Tongue (tissue), 2 donors: Measurements from ENCODE around the gene STPG1. TPM values are rescaled to one million over a fixed set of nuclear protein-coding genes. Genes with fewer than 3 reads are reported as not detected.

ENCODE experiments used
- DNase-seq: peaks from one replicate; pipeline ENCODE4 v3.0.0-alpha.2; 2015
- total RNA-seq: library from RNA; depleted of rRNA; stranded (reverse); fragments of >200 nt; gene quantifications from one replicate; pipeline ENCODE4 v1.2.3, GENCODE V29; 2014

Gene STPG1
- total RNA-seq, 1 donor from 2014 or later: 1.8 TPM

DNA sequence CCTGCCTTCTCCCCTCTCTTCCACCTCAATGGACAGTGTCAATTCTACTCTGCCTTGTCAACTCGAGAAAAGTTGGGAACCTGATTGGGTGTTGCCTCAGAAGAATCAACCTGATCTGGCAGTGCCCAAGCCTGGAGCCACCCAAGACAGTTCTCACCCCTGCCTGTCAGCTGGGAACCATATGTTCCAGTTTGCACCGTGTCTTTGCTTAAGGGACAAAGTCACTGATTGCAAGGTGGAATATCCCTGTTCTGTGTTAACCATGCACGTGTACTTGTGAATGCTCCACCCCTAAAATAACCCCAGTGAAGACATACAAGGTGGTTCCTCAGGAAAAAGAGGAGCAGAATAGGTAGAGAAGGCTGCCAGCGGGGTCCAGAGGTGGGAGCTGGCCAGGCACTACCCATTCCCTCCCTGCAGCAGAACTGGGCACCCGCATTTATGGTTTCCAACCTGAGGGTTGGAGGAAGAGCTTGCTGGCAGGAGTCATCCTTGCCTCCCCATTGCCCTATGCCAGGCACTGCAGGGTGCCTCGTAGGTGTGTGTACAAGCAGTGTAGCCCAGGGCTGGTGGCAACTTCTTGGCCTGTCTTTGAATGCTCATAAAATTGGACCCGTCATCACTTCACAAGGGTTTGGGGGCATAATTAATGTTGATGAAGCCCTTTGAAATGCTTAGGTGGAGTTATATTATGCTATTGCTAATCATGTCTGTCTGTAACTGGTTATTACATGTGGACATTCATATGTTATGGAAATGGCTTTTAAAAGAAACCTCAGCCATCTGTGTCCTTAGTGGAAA lies 13.4 kb upstream of the STPG1 start:
- DNase-seq: no peak

DNA sequence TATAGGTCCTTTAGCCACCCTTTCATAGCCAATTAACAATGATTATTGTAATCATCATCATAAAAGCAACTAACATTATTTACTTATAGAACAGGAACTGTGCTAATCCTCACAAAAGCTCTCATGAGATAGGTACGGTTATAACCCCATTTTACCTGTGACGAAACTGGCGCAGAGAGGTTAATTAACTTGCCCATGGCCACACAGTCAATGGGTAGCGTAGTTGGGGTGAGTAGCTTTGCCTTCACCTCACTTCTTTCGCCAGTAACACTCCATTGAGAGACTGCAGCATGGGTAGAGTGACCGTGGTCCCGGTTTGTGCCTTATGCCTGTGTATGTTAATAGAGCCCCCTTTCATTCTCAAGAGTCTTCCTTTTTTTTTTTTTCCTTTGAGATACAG lies 12.3 kb upstream of the STPG1 start:
- no peak for DNase-seq

DNA sequence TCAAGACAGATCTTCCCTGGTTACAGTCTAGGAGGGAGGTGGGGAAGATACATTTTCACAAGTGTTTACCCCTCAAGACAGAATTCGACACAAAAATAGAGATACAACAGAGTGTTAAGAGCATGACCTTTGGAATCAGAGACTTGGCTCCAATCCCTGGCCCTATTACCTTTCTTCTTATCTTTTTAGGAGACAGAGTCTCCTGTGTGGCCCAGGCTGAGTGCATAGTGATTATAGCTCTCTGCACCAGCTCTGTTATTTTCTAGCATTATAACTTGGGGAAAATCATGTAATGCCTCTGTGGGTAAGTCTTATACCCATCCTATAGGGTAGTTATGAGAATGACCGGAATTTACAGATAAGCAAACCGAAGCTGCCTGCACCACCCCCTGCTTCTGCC lies 11.9 kb upstream of the STPG1 start:
- no peak for DNase-seq

DNA sequence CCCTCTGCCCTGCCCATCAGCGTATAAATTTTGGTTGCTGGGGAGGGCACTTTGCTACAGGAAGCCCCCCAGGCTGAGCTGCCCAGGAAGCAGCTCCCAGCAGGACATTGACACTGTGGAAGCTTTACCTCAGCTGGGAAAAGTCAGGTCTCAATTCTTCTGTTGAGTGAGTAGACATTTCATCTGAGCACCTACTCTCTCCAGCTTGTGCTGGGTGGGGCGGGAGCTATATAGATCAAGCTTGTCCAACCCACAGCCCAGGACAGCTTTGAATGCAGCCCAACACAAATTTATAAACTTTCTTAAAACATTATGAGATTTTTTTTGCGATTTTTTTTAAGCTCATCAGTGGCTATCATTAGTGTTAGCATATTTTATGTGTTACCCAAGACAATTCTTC lies 11.4 kb upstream of the STPG1 start:
- no peak for DNase-seq

DNA sequence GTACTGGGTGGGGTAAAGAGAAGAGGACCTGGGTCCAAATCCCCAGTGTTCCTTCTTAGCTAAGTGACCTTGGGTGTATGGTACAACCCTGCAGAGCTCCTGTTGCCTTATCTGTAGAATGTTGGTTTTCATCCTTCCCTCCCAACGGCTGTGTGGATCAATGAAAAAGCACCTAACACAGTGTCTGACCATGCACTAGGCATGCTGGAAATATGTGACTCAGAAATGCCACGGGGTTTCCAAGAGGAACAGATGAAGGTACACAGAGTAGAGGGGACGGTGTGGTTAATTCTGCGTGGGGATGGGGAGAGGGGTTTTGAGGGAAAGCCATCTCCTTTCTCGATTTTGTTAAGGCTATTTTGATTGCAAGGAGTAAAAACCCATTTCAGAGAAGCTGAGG lies 10.6 kb upstream of the STPG1 start:
- no peak for DNase-seq

DNA sequence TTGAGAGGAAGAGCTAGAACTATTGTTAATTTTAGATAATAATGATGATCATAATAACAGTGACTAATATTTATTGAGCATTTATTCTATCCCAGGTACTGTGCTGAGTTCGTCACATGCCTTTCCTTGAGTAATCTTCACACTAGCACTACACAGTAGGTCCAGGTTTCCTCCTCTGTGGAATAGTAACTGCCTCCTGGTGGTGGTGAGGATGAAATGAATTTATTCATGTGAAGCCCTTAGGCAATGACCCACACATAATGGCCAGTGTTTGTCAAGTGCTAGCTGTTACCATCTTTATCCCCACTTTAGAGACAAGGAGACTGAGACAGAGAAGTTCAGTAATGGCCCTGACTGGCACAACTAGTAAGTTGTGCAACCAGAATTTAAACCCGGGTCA lies 7.9 kb upstream of the STPG1 start:
- no peak for DNase-seq

DNA sequence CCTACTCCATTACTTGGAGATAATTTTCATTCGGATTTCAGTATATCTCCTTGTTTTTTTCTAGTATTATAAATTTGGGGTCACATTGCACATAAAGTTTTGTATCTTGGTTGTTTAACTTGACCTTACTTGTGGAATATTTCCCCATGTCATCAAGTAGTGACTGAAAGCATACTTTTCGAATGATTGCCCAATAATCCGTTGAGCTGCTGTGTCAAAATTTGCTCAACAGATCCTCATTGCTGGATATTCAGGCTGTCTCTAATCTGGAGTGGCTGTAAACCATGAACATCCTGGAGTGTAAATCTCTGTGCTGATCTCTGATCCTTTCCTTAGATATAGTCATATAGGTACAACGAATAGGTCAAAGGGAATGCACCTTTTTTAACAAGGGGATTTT lies 7.0 kb upstream of the STPG1 start:
- no peak for DNase-seq

DNA sequence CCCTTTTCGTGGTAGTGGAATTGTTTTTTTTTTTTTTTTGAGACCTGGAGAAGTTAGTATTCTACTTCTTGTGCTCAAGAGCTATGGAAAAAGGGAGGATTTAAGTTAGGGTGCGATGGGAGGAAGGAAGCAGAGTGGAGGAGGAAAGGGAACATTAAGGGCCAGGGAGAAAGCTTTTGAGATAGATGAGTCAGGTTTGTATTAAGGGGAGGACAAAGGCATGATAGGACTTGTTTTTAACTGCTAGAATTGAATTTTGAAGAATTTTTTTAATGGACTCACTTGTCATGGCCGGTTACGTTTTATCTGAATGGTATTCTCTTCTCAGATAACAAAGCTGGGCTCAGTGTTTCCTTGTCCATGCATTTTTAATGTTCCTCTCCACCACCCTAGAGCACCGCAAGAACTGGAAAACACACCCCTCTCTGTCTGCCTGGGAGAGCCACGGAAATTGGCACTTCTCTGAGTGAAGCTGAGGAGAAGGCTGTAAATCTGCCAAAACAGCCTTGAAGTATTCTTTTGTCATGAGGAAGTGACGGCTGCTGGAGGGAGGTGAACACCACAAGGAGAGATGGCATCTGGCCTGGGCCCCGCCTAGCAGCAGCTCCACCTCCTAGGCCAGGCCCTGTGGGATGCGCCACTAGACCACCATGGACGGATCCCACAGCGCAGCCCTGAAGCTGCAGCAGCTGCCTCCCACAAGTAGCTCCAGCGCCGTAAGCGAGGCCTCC lies 5.5 kb upstream of the STPG1 start:
- peak; percentile 36 for DNase-seq

DNA sequence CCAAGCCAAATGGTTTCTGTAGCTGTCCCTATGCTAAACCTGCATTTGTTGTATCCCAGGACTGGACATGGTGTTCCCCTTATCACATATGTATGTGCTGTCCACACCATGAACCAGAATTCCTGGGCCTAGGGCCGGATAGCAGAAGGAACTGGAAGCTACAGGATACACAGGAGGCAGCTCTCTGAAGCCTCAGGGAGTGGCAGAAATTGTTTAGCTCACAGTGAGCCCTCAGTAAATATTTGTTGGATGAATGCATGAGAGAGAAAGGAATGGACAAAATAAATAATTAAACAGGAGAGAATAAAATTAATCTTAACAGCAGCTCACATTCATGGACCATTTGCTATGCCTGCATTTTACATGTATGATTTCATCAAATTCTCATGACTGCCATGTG lies 4.1 kb upstream of the STPG1 start:
- no peak for DNase-seq

DNA sequence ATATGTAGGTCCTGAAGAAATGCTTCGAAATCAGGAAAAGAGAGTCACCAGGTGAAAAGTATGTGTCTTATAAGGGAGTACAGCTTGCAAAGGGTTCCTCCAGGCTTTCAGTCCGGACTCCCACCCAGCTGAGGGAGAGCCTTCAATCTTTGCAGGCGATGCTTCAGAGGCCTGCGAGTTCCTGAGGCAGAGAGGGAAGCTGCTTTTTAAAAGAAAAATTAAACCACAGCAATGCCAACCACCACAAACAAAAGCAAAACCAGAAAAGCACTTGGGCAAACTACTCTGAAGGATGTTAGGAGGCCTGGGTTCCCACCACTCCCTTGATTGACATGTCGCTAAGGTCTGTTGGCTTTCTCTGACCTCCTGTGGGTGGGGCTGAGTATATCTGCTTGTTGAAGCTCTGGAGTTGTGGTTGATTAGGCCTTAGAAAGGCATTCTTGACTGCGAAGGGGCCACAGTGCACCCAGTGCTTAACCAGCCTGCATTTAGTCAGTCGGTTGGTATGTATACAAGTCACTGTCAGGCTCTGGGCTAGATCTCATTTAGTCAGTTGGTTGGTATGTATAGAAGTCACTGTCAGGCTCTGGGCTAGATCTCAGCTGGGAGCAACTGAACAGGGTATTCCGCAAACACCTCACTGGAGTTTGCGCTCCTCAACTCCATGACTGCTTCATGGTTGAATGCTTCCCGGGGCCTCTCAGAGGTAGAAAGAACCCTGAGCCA lies 3.2 kb upstream of the STPG1 start:
- peak; percentile 8 for DNase-seq

DNA sequence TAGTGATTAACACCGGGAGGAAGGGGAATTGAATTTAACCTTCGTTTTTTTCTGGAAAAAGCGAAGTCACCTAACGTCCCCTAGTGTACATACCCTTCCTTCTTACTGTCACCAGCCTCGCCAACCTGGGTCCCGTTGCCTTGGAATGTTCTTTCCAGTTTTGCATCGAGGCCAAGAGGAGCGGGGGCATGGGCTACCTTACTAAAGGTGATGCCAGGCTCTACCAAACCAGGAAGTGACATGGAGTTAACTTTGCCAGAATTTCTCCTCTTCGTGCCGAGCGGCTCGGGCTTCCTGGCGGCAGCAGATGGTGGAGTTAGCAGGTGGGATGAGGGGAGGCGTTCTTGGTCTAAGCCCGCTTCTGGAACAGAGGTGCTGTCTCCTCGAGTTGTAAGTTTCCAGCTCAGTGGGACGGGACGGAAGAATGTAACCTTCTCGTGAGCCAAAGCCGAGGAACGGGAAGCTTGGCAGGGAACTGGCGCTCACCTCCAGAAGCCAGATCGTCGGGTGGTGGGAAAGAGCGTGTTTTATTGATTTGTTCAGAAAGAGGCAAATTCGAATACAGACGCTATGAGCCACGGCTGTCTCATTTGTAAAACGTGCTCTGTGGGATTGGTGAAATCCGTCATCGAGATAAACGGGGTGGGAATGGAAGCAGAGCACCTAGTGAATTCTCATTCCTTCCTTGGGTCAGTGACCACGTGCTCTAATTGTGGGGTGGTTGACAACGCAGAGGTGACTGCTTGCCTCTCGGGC lies 2.5 kb upstream of the STPG1 start:
- DNase-seq: no peak

DNA sequence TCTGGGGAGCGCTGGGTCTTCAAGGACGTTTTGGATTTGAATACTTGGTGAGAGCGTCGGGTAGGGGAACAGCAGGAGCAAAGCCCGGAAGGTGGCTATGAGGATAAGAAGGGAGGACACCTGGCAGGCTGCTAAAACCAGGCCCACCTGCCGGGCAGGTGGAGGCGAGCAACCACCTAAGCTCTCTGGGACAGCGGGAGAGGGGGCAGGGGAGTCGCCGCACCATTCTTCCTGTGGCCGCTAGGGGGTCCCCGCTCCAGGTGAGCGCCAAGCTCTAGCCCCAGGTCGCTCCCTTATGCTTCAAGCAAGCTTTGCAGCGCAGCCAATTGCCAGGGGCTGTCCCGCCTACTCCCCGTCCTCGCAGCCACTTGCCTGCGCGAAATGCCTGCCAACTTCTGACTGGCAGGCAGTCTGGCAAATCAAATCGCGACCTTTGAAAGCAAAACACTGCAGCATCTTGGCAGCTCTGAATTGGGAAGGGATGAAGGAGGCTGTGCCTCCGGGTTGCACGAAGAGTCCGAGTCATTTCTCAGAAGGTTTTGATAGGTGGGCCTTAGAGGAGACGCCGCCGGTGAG lies 1.8 kb upstream of the STPG1 start, which contains the start of gene NIPAL3:
NIPAL3 (plus strand) TSS at position 469 of the 576 bp plus-strand sequence. CDS start 3,746 bp downstream, outside the sequence.
- peak; percentile 99 for DNase-seq

DNA sequence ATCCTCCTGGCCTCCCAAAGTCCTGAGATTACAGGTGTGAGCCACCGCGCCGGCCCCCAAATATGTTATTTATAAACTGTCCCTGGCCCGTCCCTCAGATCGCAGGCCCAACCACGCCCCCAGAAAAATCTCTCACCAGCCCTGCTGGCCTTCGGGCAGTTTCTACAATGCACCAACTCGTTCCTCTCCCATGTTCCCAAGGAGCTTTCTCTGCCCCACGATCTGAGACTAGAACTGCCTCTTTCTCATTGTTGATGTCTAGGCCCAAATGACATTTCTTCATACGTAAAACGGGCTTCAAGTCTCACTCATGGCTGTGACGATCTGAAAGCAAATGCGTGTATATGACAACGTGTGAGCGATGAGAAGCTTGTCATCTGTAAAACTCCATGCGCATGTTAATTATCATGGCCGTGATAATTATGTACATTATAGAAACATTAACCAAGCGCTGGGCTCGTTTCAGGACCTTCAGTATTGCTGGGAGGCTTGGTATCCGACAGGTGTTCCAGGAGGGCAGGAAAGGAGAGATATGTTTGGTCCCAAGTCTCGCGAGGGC lies 1.3 kb upstream of the STPG1 start:
- DNase-seq: no peak

DNA sequence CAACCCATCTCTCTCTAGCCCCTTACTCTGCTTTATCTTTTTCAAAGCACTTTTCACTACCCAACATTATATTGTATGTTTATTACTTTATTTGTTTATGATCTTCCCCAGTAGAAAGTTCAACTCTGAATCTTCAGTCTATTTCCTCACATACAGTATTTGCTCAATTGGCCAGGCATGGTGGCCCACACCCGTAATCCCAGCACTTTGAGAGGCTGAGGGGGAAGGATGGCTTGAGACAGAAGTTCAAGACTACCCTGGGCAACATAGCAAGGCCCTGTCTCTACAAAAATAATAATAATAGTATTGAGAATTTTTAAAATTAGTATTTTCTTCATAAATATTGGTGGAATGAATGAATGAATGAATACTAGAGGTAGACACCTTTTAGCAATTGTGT lies 1.2 kb downstream of the STPG1 start:
- DNase-seq: no peak

DNA sequence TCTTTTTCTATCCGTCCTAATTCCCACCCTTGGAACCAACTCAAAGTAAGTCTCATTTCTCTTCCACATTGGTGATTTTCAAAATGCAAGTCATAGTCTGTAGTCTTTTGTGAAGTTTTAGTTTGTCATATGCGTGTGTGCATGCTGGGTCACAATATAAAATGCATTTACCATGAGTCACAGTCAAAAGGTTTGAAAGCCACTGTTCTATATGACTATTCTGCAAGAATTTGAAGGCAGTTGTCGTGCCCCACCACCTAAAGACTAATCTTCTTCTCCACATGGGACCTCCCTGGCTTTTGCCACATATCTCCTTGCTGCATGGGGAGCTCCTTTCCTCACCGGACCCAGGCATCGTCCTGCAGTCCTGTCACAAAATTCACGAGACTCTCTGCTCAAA lies 1.6 kb downstream of the STPG1 start:
- no peak for DNase-seq

DNA sequence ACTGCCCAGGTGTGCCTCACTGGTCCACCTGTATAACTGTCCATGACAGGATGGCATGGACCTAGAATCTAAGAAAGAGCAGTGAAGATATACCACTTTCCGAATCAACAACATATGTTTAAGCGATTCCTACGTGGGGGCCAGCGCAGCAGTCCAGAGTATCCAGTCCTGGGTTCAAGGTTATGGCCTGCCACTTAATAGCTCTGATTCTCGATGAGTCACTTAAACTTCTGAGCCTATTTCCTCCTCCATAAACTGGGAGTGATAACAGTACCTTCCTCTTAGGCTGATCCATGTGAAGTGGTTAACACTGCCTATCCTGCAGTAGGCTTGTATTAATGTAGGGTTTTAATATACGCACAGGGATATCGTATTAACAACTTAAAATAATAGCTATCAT lies 2.8 kb downstream of the STPG1 start:
- DNase-seq: no peak

DNA sequence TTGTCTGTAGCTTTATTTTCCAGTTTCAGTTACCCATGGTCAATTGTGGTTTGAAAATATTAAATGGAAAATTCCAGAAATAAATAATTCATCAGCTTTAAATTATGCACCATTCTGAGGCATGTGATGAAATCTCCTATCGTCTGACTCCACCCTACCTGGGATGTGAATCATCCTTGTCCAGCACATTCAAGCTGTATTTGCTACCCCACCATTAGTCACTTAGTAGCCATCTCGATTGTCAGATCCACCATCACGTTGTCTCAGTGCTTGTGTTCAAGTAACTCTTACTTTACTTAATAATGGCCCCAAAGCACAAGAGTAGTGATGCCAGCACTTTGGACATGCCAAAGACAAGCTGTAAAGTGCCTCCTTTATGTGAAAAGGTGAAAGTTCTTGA lies 4.0 kb downstream of the STPG1 start:
- DNase-seq: no peak

DNA sequence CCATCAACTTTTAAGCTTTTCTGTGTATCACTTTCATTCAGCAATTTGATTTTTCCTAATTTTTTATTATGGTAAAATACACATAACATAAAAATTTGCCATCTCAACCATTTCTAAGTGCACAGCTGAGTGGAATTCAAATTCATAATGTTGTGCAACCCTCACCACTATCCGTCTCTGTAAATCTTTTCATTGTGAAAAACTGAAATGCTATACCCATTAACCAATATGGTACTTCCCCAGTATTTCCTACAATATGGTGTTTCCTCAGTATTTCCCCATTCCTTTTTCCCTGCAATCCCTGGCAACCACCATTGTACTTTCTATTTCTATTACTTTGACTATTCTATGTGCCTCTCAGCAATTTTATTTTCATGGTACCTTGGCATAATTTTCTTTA lies 6.8 kb downstream of the STPG1 start:
- DNase-seq: no peak

DNA sequence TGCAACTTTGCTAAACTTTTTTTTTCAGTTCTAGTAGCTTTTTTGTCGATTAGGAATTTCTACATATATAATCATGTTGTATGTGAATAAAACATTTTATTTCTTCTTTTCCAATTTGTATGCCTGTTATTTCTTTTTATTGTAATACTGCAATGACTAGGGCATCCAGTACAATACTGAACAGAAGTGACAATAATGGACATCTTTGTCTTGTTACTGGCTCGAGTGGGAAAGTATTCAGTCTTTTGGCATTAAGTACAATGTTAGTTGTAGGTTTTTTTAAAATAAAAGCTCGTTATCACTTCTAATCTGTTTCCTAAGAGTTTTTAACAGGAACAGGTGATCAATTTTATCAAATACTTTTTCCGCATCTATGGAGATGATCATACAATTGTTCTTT lies 9.8 kb downstream of the STPG1 start:
- no peak for DNase-seq

DNA sequence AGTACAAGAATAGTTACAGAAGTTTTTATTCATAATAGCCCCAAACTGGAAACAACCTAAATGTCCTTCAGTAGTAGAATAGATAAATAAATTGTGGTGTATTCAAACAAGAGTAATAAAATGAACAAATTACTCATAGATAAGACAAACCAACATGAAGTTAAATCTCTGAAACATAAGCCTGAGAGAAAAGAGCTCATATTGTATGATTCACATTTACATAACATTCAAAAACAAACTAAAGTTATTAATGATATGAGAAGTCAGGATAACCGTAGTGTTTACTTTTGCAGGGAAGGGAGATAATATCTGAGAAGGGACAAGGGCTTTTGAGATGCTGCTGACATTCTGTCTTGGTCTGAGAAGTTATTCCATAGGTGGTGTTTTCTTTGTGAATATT lies 13.5 kb downstream of the STPG1 start:
- DNase-seq: no peak

DNA sequence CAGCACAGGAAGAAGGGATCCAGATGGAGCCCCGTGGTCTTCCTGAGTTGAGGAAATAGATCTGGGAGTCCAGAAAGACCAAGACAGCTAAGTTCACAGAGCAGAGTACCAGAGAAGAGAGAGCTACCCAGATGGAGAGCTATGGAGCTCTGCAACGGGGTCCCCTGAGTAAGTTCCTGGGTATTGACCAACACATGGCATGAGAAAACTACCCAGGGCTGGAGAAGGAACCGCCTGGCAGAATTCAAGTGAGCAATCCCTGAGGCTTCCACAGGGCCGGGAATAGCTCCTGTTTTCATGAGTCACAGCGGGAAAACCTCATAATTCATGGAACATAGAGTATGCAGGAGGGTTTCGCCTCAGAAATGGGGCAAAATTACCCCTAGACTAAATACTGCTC lies 19.7 kb downstream of the STPG1 start:
- no peak for DNase-seq
